VCaP (cell line): Measurements from ENCODE around the gene LRRC32.
"Not testable (repeated sequence)": the region's sequence is repeated elsewhere in the genome, so short reads cannot be mapped to it uniquely, and the experiment has no call there.

Experiments
- H3K27ac ChIP-seq: fragments of 450-650 bp; 2 replicates; pipeline ENCODE4 v1.5.1; 2017
- TF ChIP-seq, protein P1 (sequence below): fragments of 450-650 bp; conservative IDR thresholded peaks from 2 replicates; pipeline ENCODE4 v1.5.1; 2017; ENCODE audit warnings: mild to moderate bottlenecking, moderate library complexity

The LRRC32 gene

GRCh38 chr11:76609736-76610370, 60.7 kb downstream of the LRRC32 start:
- no peak overlapping the region for H3K27ac ChIP-seq
- TF ChIP-seq, protein P1, sequence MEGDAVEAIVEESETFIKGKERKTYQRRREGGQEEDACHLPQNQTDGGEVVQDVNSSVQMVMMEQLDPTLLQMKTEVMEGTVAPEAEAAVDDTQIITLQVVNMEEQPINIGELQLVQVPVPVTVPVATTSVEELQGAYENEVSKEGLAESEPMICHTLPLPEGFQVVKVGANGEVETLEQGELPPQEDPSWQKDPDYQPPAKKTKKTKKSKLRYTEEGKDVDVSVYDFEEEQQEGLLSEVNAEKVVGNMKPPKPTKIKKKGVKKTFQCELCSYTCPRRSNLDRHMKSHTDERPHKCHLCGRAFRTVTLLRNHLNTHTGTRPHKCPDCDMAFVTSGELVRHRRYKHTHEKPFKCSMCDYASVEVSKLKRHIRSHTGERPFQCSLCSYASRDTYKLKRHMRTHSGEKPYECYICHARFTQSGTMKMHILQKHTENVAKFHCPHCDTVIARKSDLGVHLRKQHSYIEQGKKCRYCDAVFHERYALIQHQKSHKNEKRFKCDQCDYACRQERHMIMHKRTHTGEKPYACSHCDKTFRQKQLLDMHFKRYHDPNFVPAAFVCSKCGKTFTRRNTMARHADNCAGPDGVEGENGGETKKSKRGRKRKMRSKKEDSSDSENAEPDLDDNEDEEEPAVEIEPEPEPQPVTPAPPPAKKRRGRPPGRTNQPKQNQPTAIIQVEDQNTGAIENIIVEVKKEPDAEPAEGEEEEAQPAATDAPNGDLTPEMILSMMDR = no peak

DNA sequence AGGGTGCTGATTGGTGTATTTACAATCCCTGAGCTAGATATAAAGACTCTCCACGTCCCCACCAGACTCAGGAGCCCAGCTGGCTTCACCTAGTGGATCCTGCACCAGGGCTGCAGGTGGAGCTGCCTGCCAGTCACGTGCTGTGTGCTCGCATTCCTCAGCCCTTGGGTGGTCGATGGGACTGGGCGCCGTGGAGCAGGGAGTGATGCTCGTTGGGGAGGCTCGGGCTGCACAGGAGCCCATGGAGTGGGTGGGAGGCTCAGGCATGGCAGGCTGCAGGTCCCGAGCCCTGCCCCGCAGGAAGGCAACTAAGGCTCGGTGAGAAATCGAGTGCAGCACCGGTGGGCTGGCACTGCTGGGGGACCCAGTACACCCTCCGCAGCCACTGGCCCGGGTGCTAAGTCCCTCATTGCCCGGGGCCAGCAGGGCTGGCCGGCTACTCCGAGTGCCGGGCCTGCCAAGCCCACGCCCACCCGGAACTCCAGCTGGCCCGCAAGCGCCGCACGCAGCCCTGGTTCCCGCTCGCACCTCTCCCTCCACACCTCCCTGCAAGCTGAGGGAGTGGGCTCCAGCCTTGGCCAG, 61.6 kb downstream of the LRRC32 start:
- not testable (repeated sequence) for H3K27ac ChIP-seq

GRCh38 chr11:76608228-76608627, 62.3 kb downstream of the LRRC32 start:
- not testable (repeated sequence) for H3K27ac ChIP-seq
